HG03039 (cell line): ENCODE results near the gene IQSEC1.
A peak's percentile ranks its signal among the peaks of the same experiment; 100 is the strongest.

ENCODE experiments used
- ATAC-seq: cut with Tn5 transposase; IDR thresholded peaks from one replicate; pipeline ENCODE4 v1.9.1; 2021; ENCODE audit warnings: mild to moderate bottlenecking, moderate library complexity; ENCODE audit not compliant: unreplicated experiment

The IQSEC1 gene

DNA sequence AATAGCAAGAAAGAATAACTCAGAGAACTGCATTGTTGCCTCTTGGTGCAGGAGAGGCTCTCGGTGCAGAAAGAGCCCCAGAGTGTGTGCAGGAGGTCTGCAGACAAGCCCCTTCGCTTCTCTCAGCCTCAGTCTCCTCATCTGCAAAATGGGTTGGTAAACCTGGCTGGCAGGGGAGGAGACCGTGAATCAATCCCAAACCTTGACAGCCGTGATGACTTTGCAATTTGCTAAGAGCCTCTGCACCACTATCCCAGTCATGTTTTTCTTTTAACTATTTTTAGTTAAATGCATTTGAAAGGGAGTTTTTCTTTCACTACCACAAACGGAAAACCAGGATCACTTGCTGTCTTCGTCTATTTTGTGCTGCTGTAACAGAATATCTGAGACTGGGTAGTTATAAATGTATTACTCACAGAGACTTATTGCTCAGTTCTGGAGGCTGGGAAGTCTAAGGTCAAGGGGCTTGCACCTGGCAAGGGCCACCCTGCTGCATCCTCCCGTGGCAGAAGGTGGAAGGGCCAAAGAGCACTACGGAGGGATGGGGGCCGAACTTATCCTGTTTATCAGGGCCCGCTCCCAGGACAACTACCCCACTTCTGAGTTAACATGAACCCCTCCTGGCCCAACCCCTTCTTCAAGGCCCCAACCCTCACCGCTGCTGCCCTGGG, 14.2 kb upstream of the IQSEC1 start:
- ATAC-seq: no peak

DNA sequence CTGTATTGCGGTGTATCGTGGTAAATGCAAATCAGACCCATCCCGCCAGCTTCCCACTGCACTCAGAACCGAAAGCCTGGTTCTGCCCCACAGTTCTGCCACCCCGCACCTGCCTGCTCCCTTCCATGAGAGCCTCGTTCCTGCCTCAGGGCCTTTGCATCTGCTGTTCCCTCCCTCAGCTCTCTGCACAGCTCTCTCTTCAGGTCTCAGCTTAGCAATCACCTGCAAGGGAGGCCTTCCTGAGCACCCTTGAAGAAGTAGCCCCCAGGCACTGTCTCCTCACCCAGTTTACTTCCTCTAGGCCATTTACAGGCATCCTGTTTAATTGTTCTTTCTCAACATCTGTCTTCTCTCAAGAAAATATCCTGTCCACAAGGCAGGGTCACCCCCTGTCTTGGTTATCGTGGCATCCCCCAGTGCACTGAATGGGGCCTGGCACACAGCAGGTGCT, 13.3 kb upstream of the IQSEC1 start:
- no peak for ATAC-seq

DNA sequence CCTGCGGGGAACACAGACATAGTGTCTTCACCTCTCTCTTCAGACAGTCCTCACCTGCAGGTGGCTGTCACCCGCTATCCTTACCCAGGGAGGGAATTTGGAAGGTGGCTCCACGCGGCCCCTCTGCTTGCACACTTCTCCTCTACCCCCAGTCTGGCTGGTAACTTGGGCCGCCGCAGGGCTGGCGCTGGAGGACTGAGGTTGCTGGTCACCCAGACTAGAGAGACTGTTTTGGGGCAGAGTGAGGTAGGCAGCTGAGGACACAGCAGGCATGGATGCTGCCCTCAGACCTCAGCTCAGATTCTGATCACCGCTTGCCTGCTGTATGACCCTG, 12.6 kb upstream of the IQSEC1 start:
- ATAC-seq: no peak

DNA sequence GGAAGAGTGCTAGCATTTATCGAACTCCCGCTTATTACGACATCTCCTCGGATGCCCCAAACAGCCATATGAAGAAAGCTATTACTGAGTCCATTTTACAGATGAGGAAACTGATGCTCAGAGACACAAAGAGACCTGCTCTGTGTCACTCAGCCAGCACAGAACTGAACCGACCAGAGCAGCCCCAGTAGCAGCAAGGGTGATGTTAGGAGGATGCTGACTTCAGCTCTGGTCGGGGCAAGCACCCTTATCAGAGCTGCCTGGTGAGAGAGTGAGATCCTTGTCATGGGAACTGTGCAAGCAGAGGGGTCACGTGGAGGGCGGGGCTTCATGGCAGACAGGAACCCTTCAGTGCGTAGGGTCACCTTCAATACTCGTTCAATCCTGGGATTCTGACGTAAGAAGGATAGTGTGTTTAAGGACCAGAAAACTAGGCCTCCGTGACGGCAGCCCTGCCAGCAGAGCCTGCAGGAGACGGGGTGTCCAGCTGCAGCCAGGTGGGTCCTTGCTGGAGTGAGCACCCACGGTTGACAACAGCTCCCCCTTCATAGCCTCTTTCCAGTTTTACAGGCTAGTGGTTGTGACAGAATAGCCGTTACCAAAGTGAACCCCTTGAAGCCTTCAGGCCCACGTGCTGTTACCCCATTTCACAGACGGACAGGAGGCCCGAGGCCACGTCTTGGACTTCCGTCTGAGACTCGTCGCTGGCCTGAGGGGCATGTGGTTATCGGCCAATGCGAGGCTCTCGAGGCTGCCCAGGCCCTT, 12.0 kb upstream of the IQSEC1 start:
- no peak for ATAC-seq

DNA sequence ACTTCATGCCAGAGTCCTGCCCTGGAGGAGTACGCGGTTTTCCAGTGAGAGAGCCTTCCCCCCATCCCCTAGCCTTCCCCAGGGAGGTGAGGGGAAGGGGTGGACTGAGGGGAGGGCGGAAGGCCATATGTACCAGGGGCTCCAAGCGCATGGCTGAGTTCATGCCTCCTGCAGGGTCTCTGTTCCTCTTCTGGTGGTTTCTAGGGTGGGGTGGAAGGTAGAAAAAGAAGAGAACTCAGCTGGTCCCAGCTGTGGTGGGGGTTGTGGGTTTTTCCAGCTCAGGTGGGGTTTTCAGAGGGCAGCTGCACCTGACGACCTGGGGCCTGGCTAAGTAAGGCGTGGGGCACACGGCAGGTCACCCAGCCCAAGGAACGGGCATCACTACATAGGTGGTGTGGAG, 10.7 kb upstream of the IQSEC1 start:
- no peak for ATAC-seq

DNA sequence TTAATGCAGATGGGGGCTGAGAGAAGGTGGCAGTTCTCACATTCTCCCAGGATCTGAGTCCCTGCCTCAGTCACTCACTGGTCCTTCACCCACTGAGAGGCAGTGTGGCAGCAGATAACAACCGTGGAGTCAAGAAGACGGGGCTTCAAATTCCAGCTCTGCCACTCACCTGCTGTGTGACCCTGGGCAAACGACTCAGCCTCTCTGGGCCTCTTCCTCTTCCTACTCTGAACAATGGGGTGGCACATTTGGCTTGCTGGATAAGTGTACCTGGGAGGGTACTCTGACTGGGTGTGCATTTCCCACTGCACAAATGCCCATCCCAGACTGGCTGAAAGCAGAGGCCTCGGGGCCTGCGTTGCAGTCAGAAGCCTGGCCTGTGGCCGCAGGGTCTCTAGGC, 10.0 kb upstream of the IQSEC1 start:
- no peak for ATAC-seq

DNA sequence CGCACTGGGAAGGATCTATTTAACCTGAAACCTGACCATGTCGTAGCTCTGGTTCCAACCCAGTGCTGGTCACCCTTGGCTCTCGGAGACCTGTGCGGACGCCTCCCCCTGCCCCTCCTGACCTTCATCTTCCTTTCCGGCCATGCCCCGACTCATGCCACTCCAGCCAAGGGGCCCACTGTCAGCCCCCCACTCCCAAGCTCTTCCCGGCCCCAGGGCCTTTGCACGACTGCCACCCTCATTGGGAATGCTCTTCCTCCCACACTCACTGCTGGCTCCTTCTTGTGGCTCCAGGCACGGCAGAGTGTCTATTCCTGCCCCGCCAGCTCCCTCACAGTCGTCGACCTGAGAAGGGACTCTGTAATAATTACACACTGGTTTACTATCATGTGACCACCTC, 9.4 kb upstream of the IQSEC1 start:
- no peak for ATAC-seq

DNA sequence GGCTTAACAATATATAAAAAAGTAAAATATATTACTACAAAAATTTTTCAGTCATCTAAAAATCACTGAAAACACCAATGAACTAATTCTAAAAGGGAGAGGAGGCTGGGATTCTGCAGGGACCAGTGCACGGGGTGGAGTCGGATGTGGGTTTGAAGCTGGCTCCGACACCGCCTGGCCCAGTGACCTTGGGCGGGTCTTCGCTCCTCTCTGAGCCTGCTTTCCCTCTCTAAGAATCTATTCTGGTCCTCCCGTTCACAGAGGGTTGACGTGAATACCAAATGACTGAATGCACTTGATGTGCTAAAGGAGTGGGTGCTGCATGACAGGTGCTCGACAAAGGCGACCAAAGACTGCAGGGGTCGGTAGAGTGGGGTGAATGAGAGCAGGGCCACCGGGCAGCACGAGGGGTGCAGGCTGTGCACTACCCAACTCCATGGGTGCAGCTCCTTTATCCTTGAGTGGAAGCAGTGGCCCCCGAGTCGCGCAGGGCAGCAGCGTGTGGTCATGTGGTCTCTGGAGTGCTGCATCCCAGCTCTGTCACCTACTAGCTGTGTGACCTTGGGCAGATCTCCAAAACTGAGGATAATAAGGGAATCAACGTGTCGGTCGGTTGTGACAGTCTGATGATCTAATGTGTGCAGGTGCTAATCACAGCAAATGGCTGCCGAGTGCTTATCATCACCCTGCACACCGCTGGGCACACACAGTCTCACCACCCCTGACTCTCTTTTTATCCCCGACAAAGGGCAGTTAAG, 8.6 kb upstream of the IQSEC1 start:
- ATAC-seq: no peak

DNA sequence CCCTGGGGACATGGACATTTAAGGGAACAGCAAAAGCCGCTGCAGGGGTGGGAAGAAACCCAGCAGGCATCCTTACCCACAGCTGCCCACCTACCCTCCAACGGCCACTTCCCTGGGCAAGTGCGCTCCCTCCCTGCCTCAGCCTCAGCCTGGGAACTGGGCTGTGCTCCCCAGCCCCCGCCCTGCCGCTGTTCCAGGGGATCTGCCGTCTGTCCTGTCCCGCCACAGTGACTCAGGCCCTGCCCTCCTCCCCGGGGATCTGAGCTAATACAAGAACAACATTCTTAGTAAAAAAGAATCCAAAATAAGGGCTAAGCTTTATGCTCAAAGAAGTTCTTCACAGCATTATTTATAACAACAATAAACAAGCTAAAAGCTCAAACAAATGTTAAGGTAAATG, 7.4 kb upstream of the IQSEC1 start:
- ATAC-seq: no peak

DNA sequence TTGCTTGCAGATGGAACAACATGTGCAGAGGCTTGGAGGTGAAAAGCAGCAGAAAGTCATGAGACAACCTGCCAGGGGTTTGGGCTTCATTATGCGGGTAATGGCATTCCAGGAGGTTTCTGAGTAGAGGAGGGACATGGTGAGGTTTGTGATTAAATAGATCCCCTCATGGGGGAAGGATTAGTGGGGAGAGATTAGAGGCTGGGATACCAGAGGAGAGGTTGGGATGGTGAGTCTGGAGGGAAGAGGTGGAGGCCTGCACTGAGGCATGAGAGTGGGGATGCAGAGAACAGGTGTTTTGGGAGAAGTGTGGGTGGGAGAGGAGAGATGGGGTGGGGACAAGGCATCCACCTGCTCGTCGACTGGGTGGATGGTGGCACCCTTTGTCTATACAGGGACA, 6.8 kb upstream of the IQSEC1 start:
- ATAC-seq: no peak

DNA sequence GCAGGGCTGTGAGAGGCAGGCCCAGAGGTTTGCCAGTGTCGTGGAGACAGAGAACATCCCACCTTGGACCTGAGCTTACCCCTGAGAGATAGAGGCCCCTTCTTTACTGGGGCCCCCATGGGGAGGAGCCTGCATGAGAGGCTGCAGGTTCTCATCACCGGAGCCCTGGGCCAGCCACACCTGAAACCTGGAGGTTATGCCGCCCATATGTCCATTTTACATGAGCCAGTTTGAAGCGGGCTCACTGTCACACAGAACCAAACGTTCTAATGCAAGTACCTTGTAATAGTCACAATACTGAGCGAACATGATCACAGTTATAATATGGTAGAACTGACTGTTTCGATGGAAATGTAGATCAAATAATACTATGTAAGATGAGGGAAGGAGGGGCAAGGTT, 6.3 kb upstream of the IQSEC1 start:
- ATAC-seq: no peak

DNA sequence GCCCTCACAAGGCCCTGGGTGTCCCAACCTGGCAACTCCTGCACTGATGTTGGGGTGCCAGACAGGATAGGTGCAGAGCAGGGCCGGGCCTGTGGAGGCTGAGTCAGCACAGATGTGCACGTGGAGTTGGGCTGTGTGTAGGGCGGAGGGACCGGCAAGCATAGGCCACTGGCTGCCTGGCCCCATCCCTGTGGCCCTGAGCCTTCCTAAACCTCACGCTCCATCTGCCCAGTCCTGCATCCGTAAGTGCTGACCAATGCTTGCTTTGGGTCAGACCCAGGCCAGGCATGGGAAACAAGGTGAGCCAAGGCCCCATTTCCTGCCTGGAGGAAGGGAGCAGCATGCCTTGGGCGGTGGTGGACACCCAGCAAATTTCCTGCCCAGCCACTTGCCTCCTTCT, 5.8 kb upstream of the IQSEC1 start:
- no peak for ATAC-seq

DNA sequence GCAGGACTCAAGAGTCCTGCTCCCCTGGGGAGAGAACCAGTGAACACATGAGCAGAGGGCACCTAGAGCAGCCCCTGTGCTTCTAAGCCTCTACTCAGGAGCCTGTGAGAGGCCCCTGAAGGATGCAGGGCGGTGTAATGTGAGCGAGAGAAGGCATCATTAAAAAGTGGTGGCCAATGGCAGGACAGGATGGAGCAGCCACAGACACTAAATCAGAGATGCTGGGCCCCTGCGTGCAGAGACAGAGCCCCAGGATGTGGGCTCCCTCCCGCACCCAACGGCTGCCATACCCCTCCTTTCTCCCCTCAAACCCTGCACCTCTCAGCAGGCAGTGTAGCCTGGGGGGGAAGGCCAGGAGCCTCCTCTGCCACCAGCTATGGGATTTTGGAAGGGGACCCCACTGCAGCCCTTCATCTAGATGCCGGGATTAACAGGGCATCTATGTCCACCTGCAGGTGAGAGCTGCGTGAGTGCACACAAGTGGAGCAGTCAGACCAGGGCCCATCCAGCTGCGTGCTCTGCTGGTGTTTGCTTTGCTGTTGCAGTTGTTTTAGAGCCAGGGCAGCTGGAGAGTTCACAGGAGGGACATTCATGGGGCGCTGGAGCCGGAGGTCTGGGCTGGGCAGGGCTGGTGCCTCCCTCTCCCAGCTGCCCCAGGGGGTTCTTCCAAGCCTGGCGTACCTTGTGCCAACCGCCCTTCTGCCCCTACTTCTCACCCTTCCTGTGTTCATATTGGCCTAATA, 5.1 kb upstream of the IQSEC1 start:
- ATAC-seq: no peak

DNA sequence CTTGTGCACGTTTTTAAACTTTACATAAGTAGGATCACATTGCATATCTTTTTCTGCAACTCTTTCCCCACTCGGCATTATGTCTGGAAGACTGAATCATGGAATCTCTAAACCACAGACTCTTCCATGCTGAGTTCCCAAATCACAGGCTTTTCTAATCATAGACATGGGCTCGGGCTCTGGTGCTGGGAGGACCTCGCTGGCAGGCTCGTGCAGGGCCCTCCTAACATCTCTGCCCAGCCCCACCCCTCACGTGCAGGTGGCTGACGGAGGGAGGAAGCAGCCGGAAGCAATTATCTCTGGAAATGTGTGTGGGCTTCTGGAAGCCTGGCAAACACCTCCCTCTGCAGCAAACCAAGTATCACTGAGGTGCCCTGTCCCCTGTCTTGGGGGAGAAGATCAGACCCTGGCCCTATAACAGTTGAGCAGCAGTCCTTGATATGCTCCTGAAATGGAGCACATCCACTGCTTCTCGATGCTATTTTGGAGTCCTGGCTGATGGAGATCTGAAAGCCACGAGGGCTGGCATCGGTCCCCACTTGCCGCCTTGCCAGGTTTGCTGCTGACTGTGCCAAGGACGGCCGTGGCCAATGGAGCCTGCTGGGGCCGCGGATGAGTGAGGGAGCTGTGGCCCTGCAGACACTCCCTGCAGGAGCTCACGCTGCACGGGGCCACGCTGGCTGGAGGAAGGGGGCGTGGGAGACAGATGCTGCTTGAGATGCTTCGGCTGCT, 4.4 kb upstream of the IQSEC1 start:
- no peak for ATAC-seq

DNA sequence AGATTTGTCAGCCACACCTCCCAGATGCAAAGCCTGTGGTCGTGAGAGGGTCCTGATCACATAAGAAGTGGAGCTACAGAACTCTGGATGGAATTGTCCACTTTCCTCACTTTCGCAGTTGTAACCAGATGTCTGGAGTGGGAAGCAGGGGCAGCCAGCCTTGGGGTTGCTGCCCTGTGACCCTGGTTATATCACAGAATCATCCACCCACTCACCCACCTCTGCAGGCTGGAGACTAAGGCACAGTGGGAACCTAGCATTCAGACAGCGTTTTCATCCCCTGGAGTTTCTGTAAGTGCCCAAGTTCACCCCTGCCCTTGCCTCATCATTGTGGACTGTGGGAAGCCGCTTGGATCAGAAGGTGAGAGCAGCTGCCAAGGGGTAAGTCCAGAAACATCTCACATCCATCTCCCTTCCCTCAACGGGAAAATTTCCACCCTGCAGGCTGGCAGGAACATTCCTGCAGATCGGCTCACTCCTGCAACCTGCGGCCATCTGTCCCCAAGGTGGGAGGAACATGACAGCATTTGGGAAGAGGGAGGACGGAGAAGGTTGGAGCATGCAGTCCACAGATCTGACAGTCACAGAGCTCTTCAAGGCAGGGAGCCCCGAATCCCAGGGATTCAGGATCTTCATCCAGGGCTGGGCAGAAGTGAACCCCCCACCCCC, 2.9 kb upstream of the IQSEC1 start:
- no peak for ATAC-seq

DNA sequence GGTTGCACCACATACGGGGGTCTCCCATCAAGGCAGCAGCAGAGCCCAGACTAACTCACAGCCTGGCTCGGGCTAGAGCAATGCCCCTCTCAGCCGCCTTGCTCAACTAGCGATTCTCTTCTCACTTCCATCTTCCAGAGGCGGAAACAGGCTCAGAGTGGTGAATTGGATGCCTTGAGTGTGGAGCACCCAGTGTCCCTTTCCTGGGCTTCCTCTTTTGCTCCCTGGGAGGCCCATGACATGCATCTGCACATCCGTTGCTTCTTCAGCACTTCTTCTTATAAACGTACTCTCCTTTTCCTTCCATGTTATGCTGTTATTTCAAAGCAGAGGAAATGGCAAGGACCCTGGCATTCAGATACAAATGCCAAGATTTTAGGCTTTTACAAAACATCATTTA, 2.1 kb upstream of the IQSEC1 start:
- no peak for ATAC-seq

DNA sequence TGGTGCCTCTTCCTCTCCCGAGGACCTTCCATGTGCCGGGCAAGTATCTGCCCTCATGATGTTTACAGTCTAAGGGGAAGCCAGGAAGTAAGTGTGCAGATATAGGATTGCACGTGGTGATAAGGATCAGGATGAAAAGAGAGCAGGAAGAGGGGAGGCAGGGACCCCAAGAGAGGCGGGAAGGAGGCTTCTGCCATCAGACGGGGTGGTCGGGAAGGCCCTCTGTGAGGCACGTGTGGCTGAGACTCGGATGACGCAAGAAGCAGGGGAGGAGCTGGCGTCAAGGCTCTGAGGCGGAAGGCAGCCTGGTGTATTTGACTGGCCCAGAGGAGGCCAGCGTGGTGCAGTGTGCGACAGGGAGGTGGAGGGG, 762 bp upstream of the IQSEC1 start:
- no peak for ATAC-seq

DNA sequence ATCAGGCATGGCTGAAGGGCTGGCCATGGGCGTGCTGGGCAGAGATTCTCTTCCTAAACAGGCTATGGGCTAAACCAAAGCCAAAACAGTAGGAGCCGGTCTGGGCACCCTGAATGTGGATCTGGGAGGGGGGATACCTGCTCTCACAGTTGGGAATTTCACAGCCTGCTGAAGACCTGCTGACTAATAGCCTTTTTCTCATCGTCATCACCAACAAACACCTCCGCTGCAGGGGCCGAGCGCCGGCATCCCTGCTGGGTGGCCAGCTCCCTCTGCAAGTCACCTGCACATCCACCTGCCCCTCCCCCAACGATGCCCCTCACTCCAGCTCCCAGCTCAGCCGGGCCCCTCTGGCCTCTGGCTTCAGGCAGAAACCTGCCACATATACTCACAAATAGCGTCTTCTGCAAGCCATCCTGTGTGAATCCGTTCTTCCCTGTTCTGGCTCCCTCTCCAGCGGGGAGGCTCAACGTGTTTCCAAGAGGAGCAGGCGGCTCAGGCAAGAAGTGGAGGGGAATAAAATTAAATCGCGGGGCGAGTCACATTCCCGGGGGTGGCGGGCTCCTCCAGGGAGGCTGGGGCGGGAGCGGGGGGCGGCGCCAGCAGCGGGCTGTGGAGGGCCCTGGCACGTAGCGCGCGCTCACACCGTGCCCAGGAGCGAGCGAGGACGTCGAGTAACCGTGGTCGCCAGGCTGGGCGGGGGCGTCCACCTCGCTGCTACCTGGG, 466 bp downstream of the IQSEC1 start:
- ATAC-seq: no peak

DNA sequence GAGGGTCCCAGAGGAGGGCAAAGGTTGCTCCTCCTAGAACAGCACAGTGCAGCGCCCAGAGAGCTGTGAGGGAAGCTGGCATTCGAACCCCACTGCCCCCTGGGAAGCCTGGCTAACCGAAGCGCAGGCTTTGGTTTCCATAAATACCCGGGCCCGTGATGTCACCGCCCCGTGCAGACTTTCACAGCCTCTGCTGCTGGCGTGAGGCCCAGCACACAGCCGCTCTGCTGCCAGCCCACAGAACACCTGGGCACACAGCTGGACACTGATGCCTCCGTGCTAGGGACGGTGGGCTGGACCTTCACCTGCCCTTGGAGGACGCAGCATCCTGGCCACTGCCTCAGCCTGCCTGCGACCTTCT, 1.0 kb downstream of the IQSEC1 start:
- peak; percentile 37 for ATAC-seq

DNA sequence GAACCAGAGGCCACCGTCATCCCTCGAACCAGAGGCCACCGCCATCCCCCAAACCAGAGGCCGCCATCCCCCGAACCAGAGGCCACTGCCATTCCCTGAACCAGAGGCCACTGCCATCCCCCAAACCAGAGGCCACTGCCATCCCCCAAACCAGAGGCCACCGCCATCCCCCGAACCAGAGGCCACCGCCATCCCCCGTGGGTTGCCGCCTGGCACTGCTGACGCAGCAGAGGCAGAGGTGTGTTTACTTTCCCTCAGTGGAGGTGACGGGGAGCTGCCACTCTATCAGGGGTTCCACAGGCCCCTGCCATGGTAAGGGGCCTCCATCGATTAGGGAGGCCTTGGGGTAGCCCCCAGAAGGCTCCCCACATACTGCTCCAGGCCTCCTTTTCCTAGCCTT, 1.5 kb downstream of the IQSEC1 start:
- ATAC-seq: no peak
